LNCaP clone FGC (cell line): Measurements from ENCODE around the gene RDH8.

Experiments
- DNase-seq: peaks from one replicate; pipeline ENCODE4 v3.0.0-alpha.2; 2011; ENCODE audit warnings: low read depth
- H3K4me3 ChIP-seq: 2 replicates; pipeline ENCODE4 v1.5.1; 2011; ENCODE audit warnings: mild to moderate bottlenecking, low read depth, low read length, control low read depth
- CTCF ChIP-seq: IDR thresholded peaks from 2 replicates; pipeline ENCODE4 v1.5.1; 2012; ENCODE audit warnings: mild to moderate bottlenecking; ENCODE audit not compliant: control insufficient read depth, insufficient read depth; ENCODE audit errors: extremely low read depth

The RDH8 gene

GRCh38 chr19:9995084-9995483, 18.2 kb upstream of the RDH8 start:
- TF ChIP-seq CTCF: no peak
- H3K4me3 ChIP-seq: no peak overlapping the region
- DNase-seq: no peak

DNA sequence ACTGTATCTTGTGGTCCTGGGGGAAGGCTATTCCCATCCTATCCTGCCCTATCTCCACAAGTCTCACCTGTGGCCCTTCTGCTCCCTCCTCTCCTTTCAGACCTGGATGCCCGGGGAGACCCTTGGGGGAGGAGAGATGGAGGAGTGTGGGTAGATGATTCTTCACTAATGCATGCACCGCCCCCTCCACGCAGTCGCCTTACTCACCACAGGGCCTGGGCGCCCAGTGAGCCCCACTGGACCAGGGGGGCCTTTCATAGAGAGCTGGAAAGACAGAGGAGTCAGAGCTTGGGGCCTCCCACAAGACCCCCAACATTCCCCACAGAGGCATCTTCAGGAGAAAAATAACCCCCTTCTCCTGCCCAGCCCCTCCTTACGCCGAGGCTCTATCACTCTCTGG, 17.3 kb upstream of the RDH8 start:
- no peak for TF ChIP-seq CTCF
- H3K4me3 ChIP-seq: no peak overlapping the region
- DNase-seq: no peak

GRCh38 chr19:9996541-9996940, 16.7 kb upstream of the RDH8 start:
- TF ChIP-seq CTCF: no peak

GRCh38 chr19:10000171-10000826, 13.0 kb upstream of the RDH8 start:
- TF ChIP-seq CTCF: peak; percentile 85

More at GRCh38 chr19:9996541-9996940, 16.7 kb upstream of the RDH8 start:
- DNase-seq: no peak
- H3K4me3 ChIP-seq: no peak overlapping the region

DNA sequence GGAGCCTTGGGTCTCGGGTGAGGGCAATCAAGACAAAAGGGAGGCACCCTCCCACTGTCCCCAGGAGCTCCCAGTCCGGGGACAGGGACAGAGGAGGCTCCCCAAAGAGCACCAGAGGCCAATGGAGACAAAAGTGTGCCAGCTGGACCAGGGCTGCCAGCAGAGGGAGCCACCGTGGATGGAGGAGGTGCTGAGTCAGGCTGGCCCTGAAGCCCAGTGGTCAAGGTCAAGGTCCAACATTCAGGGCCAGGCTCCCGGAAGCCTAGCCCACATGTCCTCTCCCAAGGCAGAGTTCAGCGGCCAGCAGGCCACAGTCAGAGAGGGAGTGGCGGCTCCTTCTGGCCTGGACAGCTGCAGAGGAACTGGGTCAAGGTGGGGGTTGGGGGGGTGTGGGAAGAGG, 11.4 kb upstream of the RDH8 start:
- peak; percentile 24 for TF ChIP-seq CTCF
- no peak overlapping the region for H3K4me3 ChIP-seq
- no peak for DNase-seq

More at GRCh38 chr19:10000171-10000826, 13.0 kb upstream of the RDH8 start:
- H3K4me3 ChIP-seq: no peak overlapping the region
- DNase-seq: peak; percentile 13

- H3K4me3 ChIP-seq: no peak overlapping the region
- TF ChIP-seq CTCF: no peak
- no peak for DNase-seq
Measured at GRCh38 chr19:10003271-10003670, 10.0 kb upstream of the RDH8 start.

DNA sequence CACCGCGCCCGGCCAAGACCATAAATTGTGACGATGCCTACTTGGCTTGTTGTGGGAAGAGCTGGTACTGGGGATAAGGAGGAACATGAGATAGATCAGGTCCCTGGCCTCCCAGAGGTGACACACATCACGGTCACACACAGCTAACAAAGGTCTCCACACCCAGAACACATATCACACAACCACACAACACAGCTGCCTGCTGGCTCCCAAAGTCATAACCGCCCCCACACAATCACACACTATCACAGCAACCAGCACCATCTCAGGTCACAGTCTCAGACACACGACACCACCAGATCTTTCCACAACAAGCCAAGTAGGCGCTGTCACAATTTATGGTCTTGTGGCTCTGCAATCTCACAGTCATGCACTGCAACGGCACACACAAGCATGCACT, 8.7 kb upstream of the RDH8 start:
- DNase-seq: no peak
- TF ChIP-seq CTCF: no peak
- no peak overlapping the region for H3K4me3 ChIP-seq
